GM21786 (cell line): Measurements from ENCODE around the gene BBS9.

ENCODE experiments used
- ATAC-seq: cut with Tn5 transposase; IDR thresholded peaks from one replicate; pipeline ENCODE4 v1.9.1; 2021; ENCODE audit not compliant: unreplicated experiment

Gene BBS9

GRCh38 chr7:33639552-33640197, 510.3 kb downstream of the BBS9 start:
- no peak for ATAC-seq

- ATAC-seq: no peak
These were observed 511.4 kb downstream of the BBS9 start for GRCh38 chr7:33640741-33641140.

GRCh38 chr7:33642312-33642711, 512.9 kb downstream of the BBS9 start:
- ATAC-seq: no peak

- ATAC-seq: no peak
These were observed 514.2 kb downstream of the BBS9 start for GRCh38 chr7:33643530-33643929.

GRCh38 chr7:33644489-33644888, 515.1 kb downstream of the BBS9 start:
- no peak for ATAC-seq

GRCh38 chr7:33645104-33645503, 515.7 kb downstream of the BBS9 start:
- no peak for ATAC-seq

- no peak for ATAC-seq
These were observed 516.8 kb downstream of the BBS9 start for GRCh38 chr7:33646166-33646565.

GRCh38 chr7:33646891-33647391, 517.6 kb downstream of the BBS9 start:
- ATAC-seq: no peak

- ATAC-seq: no peak
These were observed 520.4 kb downstream of the BBS9 start for GRCh38 chr7:33649476-33650441.

GRCh38 chr7:33650828-33651227, 521.5 kb downstream of the BBS9 start:
- ATAC-seq: no peak

- no peak for ATAC-seq
These were observed 522.7 kb downstream of the BBS9 start for GRCh38 chr7:33651998-33652515.

GRCh38 chr7:33654676-33655075, 525.3 kb downstream of the BBS9 start:
- ATAC-seq: no peak
